ENCODE data around the gene GRK3.

The GRK3 gene

GRCh38 chr22:25692397-25693267 lies 128.2 kb downstream of the GRK3 start:
- Mint-ChIP-seq H3K4me1 (no peaks in the 10 kb centered on the region), H3K4me3 (no peak overlapping the region), H3K27me3 (no peaks in the 10 kb centered on the region), H3K36me3 (ENCODE audit: insufficient read depth) (no peaks in the 10 kb centered on the region), H3K27ac (ENCODE audit: low read depth) (no peak overlapping the region), H3K9me3 (no peaks in the 10 kb centered on the region)
- DNase-seq (ENCODE audit: low spot score in 2 of 2) (no peak), ATAC-seq (replicated peaks; ENCODE audit: extremely low read depth, poor library complexity, severe bottlenecking) (no peak)

- Mint-ChIP-seq H3K4me1 (no peaks in the 10 kb centered on the region), H3K9me3 (no peaks in the 10 kb centered on the region), H3K4me3 (no peak overlapping the region), H3K36me3 (ENCODE audit: insufficient read depth) (no peaks in the 10 kb centered on the region), H3K27me3 (no peaks in the 10 kb centered on the region), H3K27ac (ENCODE audit: low read depth) (no peak overlapping the region)
- DNase-seq (ENCODE audit: low spot score in 2 of 2) (no peak), ATAC-seq (replicated peaks; ENCODE audit: extremely low read depth, poor library complexity, severe bottlenecking) (no peak)
These were observed 128.7 kb downstream of the GRK3 start for GRCh38 chr22:25693268-25693565.

- Mint-ChIP-seq H3K27me3 (no peaks in the 10 kb centered on the region), H3K36me3 (ENCODE audit: insufficient read depth) (no peaks in the 10 kb centered on the region), H3K27ac (ENCODE audit: low read depth) (no peak overlapping the region), H3K4me1 (no peaks in the 10 kb centered on the region), H3K9me3 (no peaks in the 10 kb centered on the region), H3K4me3 (no peak overlapping the region)
- DNase-seq (ENCODE audit: low spot score in 2 of 2) = no peak
- no peak for ATAC-seq (replicated peaks; ENCODE audit: extremely low read depth, poor library complexity, severe bottlenecking)
These were observed 129.9 kb downstream of the GRK3 start for GRCh38 chr22:25694196-25694907.

- Mint-ChIP-seq H3K4me1 (no peaks in the 10 kb centered on the region), H3K36me3 (ENCODE audit: insufficient read depth) (no peaks in the 10 kb centered on the region), H3K27me3 (no peaks in the 10 kb centered on the region), H3K4me3 (no peak overlapping the region), H3K27ac (ENCODE audit: low read depth) (no peak overlapping the region), H3K9me3 (no peaks in the 10 kb centered on the region)
- ATAC-seq (replicated peaks; ENCODE audit: extremely low read depth, poor library complexity, severe bottlenecking) = no peak
- no peak for DNase-seq (ENCODE audit: low spot score in 2 of 2)
These were observed 130.7 kb downstream of the GRK3 start for GRCh38 chr22:25695146-25695545.

GRCh38 chr22:25696763-25697162 lies 132.3 kb downstream of the GRK3 start:
- Mint-ChIP-seq H3K4me3 (no peak overlapping the region), H3K27ac (ENCODE audit: low read depth) (no peak overlapping the region), H3K9me3 (no peaks in the 10 kb centered on the region), H3K36me3 (ENCODE audit: insufficient read depth) (no peaks in the 10 kb centered on the region), H3K4me1 (no peaks in the 10 kb centered on the region), H3K27me3 (no peaks in the 10 kb centered on the region)
- ATAC-seq (replicated peaks; ENCODE audit: extremely low read depth, poor library complexity, severe bottlenecking) = no peak
- DNase-seq (ENCODE audit: low spot score in 2 of 2) = no peak

GRCh38 chr22:25697181-25697664 lies 132.7 kb downstream of the GRK3 start:
- ATAC-seq (replicated peaks; ENCODE audit: extremely low read depth, poor library complexity, severe bottlenecking) (no peak), DNase-seq (ENCODE audit: low spot score in 2 of 2) (no peak)
- Mint-ChIP-seq H3K27ac (ENCODE audit: low read depth) (no peak overlapping the region), H3K9me3 (no peaks in the 10 kb centered on the region), H3K4me1 (no peaks in the 10 kb centered on the region), H3K27me3 (no peaks in the 10 kb centered on the region), H3K36me3 (ENCODE audit: insufficient read depth) (no peaks in the 10 kb centered on the region), H3K4me3 (no peak overlapping the region)

- Mint-ChIP-seq H3K4me3 (no peak overlapping the region), H3K9me3 (no peaks in the 10 kb centered on the region), H3K27me3 (no peaks in the 10 kb centered on the region), H3K36me3 (ENCODE audit: insufficient read depth) (no peaks in the 10 kb centered on the region), H3K27ac (ENCODE audit: low read depth) (no peak overlapping the region), H3K4me1 (no peaks in the 10 kb centered on the region)
- DNase-seq (ENCODE audit: low spot score in 2 of 2) (no peak), ATAC-seq (replicated peaks; ENCODE audit: extremely low read depth, poor library complexity, severe bottlenecking) (no peak)
These were observed 133.5 kb downstream of the GRK3 start for GRCh38 chr22:25697978-25698377.

- Mint-ChIP-seq H3K36me3 (ENCODE audit: insufficient read depth) (peaks cover 2% of the 10 kb centered on the region), H3K27ac (ENCODE audit: low read depth) (no peak overlapping the region), H3K9me3 (no peaks in the 10 kb centered on the region), H3K27me3 (no peaks in the 10 kb centered on the region), H3K4me3 (no peak overlapping the region), H3K4me1 (no peaks in the 10 kb centered on the region)
- ATAC-seq (replicated peaks; ENCODE audit: extremely low read depth, poor library complexity, severe bottlenecking) (no peak), DNase-seq (ENCODE audit: low spot score in 2 of 2) (no peak)
These were observed 134.0 kb downstream of the GRK3 start for GRCh38 chr22:25698461-25698860.

- H3K27me3 Mint-ChIP-seq = no peaks in the 10 kb centered on the region
- H3K4me1 Mint-ChIP-seq = no peaks in the 10 kb centered on the region
- no peak overlapping the region for H3K4me3 Mint-ChIP-seq
- no peak overlapping the region for H3K27ac Mint-ChIP-seq (ENCODE audit: low read depth)
- H3K9me3 Mint-ChIP-seq = no peaks in the 10 kb centered on the region
- no peak for ATAC-seq (replicated peaks; ENCODE audit: extremely low read depth, poor library complexity, severe bottlenecking)
- H3K36me3 Mint-ChIP-seq (ENCODE audit: insufficient read depth) = peaks cover 2% of the 10 kb centered on the region
- DNase-seq (ENCODE audit: low spot score in 2 of 2) = no peak
These were observed 134.5 kb downstream of the GRK3 start for GRCh38 chr22:25698978-25699377.

- no peak overlapping the region for H3K4me3 Mint-ChIP-seq
- DNase-seq (ENCODE audit: low spot score in 2 of 2) = no peak
- no peak for ATAC-seq (replicated peaks; ENCODE audit: extremely low read depth, poor library complexity, severe bottlenecking)
- no peaks in the 10 kb centered on the region for H3K27me3 Mint-ChIP-seq
- H3K4me1 Mint-ChIP-seq = no peaks in the 10 kb centered on the region
- H3K9me3 Mint-ChIP-seq = no peaks in the 10 kb centered on the region
- H3K27ac Mint-ChIP-seq (ENCODE audit: low read depth) = no peak overlapping the region
- H3K36me3 Mint-ChIP-seq (ENCODE audit: insufficient read depth) = peaks cover 2% of the 10 kb centered on the region
These were observed 136.7 kb downstream of the GRK3 start for GRCh38 chr22:25701056-25701780.

- no peaks in the 10 kb centered on the region for H3K27me3 Mint-ChIP-seq
- DNase-seq (ENCODE audit: low spot score in 2 of 2) = no peak
- H3K9me3 Mint-ChIP-seq = no peaks in the 10 kb centered on the region
- H3K27ac Mint-ChIP-seq (ENCODE audit: low read depth) = no peak overlapping the region
- no peak overlapping the region for H3K4me3 Mint-ChIP-seq
- peaks cover 2% of the 10 kb centered on the region for H3K36me3 Mint-ChIP-seq (ENCODE audit: insufficient read depth)
- ATAC-seq (replicated peaks; ENCODE audit: extremely low read depth, poor library complexity, severe bottlenecking) = no peak
- no peaks in the 10 kb centered on the region for H3K4me1 Mint-ChIP-seq
These were observed 137.6 kb downstream of the GRK3 start for GRCh38 chr22:25702040-25702439.

- H3K27me3 Mint-ChIP-seq = no peaks in the 10 kb centered on the region
- H3K9me3 Mint-ChIP-seq = no peaks in the 10 kb centered on the region
- H3K4me1 Mint-ChIP-seq = no peaks in the 10 kb centered on the region
- DNase-seq (ENCODE audit: low spot score in 2 of 2) (no peak), ATAC-seq (replicated peaks; ENCODE audit: extremely low read depth, poor library complexity, severe bottlenecking) (no peak)
- H3K4me3 Mint-ChIP-seq = no peak overlapping the region
- H3K36me3 Mint-ChIP-seq (ENCODE audit: insufficient read depth) = peaks cover 2% of the 10 kb centered on the region
- no peak overlapping the region for H3K27ac Mint-ChIP-seq (ENCODE audit: low read depth)
These were observed 138.2 kb downstream of the GRK3 start for GRCh38 chr22:25702571-25703167.

Data from central memory CD8-positive, alpha-beta T cell (primary cell).